GM18868 (cell line): ENCODE results near the gene PRKCZ.
"Not testable (repeated sequence)": the region's sequence is repeated elsewhere in the genome, so short reads cannot be mapped to it uniquely, and the experiment has no call there.

Experiments
- ATAC-seq: cut with Tn5 transposase; IDR thresholded peaks from one replicate; pipeline ENCODE4 v1.9.1; 2021; ENCODE audit warnings: mild to moderate bottlenecking, moderate library complexity; ENCODE audit not compliant: unreplicated experiment

Gene PRKCZ

GRCh38 chr1:2082064-2082463 lies 31.9 kb downstream of the PRKCZ start:
- ATAC-seq = no peak

- ATAC-seq = no peak
Measured at GRCh38 chr1:2083666-2084065, 33.5 kb downstream of the PRKCZ start.

GRCh38 chr1:2084306-2084705 lies 34.1 kb downstream of the PRKCZ start:
- no peak for ATAC-seq

DNA sequence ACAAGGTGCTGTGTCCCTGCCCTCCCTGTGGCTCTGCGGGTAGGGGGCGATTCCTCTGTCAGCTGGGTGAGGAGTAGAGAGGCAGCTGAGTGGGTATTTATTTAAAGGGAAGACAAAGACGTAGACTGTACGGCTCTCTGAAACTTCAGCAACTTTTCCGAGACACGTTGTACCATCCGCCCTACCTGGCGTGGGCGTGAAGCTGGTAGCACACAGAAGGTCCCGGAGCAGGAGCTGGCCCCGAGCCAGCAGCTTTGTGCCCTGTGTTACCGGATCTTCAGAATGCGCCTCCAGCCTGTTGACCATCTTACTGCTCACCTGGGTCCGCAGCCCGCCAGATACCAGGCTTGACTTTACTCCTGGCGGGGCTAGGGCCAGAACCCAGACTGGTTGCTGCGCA lies 34.9 kb downstream of the PRKCZ start:
- no peak for ATAC-seq

DNA sequence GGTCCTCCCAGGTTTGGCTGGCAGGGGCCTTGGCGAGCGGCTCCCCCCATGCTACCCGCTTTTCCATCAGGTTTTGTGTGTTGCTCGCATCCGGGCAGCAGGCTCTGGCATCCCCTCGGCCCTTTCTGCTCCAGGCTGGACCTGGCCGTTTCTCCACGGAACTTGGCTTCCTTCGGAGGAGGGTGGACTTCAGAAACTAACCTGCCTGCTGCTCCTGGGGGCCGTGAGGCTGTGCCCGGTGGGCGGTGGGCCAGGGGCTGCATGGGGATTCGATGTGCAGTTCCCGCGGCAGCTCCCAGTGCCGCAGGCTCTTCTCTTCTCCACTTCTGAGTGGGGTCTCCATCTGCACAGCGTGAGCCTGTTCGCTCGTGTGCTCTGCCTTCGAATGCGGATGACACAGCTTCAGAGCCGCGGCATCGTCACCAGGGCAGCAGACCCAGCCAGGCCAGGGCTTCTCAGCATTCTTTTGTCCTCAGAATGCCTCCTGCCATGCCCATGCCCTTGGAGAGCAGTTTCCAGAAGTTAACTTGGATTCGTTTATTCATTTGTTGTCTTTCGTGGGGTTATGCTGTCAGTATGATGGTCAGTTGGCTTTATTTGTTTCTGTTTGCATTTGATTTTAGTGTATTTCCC lies 36.4 kb downstream of the PRKCZ start:
- no peak for ATAC-seq

DNA sequence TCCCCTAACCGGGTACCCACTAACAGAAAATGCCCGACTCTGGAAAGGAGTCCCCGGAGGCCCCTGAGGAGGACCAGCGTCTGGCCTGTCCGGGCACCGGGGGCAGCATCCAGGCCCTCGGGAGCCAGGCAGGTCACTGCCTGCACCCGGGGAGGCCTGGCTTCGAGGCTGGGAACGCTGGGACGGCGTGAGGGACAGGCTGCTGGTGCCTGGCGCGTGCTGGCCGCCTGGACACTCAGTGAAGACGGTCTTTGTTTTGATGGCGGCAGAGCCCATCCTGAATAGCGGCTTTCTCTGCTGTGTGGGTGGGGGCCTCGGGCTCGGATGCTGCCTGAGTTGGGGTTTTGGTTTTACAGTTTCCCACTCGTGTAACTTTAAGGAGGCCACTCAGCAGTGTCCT lies 37.6 kb downstream of the PRKCZ start:
- ATAC-seq = no peak

- ATAC-seq = no peak
Measured at GRCh38 chr1:2088458-2088857, 38.2 kb downstream of the PRKCZ start.

- ATAC-seq = no peak
Measured at GRCh38 chr1:2089051-2089450, 38.8 kb downstream of the PRKCZ start.

DNA sequence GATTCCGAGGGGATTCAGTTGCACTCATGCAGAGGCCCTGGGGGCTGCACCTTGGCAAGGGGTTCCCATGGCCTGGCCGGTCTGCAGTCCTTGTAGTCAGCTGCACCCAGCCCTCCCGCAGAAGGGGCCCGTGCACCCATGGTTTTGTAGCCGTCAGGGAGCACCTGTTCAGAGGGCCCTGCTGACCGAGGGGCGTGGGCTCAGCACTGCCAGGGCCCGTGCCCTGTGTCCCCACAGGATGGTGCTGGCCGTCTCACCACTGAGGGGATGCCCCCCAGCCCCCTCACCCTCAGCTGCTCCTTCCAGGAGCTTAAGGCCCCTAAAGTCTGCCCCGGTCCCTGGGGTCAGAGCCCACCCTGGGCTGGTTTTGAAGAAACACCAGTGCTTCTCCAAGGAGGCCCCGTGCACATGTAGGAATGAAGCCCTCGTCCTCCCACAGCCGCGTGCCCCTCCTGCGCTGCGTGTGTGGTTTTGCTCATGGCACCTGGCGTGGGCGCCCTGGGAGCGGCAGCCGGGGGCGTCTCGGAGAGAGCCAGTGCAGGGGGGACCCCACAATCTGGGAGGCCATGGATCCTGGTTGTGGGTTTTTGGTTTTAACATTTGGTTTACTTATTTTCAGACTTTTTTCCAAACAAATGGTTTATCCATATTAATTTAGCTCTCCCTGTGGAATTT lies 40.1 kb downstream of the PRKCZ start:
- ATAC-seq = no peak

GRCh38 chr1:2091611-2092604 lies 41.7 kb downstream of the PRKCZ start:
- no peak for ATAC-seq

- no peak for ATAC-seq
Measured at GRCh38 chr1:2093055-2093454, 42.8 kb downstream of the PRKCZ start.

- no peak for ATAC-seq
Measured at GRCh38 chr1:2093636-2094035, 43.4 kb downstream of the PRKCZ start.

DNA sequence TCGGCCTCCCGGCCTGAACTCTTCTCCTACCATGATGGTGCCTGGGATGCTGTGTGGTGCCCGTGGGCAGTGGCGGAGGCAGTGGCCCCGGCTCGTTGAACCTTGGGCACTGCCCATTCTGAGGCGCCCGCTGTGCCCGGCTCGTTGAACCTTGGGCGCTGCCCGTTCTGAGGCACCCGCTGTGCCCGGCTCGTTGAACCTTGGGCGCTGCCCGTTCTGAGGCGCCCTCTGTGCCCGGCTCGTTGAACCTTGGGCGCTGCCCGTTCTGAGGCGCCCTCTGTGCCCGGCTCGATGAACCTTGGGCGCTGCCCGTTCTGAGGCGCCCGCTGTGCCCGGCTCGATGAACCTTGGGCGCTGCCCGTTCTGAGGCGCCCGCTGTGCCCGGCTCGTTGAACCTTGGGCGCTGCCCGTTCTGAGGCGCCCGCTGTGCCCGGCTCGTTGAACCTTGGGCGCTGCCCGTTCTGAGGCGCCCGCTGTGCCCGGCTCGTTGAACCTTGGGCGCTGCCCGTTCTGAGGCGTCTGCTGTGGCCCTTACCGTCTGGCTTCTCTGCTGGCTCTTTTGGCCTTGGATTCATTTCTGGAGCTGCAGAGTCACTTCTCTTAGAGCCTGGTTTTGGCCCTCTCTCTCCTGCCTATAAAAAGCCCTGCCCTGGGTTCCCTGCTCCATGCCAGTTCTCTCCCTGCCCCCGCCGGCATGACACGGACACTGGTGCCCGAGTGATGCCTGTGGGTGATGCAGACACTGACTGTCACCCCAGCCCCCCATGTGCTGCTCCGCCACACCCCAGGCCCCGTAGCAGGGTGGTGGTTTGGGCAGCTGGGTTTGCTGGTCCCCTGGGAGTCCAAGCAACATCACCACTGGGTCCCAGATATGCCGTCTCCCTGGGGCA lies 44.3 kb downstream of the PRKCZ start:
- not testable (repeated sequence) for ATAC-seq

DNA sequence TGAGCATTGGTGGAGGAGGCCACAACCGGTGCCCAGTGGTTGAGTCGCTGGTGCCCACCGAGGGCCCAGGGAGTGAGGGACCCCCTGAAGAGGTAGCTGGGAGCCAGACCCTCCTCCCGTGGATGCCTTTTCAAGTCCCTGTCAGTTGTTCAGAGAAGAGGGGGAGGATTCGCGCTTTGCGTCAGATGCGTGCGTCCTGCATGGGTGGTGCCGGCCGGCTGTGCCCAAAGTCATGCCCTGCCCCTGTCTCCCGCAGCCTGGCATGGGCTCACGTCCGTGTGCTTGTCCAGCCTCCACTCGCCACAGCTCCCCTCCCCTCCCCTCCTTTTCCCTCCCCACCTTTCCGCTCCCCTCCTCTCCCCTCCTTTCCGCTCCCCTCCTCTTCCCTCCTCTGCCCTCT lies 45.2 kb downstream of the PRKCZ start:
- ATAC-seq = no peak

- ATAC-seq = no peak
Measured at GRCh38 chr1:2095981-2096736, 45.9 kb downstream of the PRKCZ start.

- ATAC-seq = no peak
Measured at GRCh38 chr1:2097386-2098300, 47.4 kb downstream of the PRKCZ start.

DNA sequence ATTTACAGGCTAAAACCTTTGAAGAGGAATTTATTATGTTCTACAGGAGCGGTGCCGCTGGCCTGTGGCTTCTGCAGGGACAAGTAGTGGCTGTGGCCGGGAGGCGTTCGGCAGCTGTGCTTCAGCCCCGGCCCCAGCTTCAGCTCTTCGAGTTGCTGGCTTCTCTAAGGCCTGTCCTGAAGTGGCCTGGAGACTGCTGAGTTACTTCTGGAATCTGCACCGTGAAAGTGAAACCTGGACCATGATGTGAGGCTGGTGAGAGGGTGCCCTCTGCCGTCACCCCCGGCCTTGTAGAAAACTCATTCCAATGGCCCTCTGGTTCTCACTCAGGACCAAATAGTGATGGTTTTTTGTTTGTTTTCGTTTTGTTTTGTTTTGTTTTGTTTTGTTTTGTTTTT lies 48.1 kb downstream of the PRKCZ start:
- ATAC-seq = no peak

DNA sequence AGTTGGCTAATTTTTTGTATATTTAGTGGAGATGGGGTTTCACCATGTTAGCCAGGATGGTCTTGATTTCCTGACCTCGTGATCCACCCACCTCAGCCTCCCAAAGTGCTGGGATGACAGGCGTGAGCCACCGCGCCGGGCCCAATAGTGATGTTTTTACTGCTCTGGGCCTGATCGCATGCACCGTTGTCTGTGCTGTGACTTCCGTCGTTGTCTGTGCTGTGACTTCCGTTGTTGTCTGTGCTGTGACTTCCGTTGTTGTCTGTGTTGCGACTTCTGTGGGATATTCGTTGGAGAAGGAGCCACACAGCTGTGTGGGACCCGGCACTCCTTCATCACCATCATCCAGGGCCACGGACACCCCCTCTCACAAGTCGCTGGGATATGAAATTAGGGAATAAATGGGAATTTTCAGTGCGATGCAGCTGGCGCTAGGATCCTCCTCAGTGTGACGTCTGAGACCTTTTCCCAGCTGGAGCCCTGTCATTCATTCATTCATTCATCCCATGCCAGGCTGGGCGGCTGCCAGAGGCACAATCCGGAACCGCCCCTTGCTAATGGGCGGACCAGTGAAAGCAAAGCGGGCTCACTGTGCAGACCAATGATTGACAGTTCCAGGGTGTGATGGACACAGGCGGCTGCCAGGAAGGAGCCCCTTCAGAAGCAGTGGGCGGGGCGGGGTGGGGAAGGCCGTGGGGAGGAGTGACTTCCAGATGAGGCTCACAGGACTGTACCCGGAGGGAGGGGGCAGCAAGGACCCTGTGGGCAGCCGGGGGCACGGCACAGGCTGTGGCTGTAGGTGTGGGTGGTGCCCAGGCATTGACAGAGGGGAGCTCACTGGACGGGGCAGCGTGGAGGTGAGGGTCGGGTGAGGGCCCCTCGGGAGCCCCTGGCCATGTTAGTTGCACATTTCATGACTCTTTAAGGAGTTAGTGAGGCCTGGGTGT lies 48.9 kb downstream of the PRKCZ start:
- no peak for ATAC-seq
